HG02759 (cell line): Measurements from ENCODE around the gene ZNF860.

Experiments used
- ATAC-seq: cut with Tn5 transposase; IDR thresholded peaks from one replicate; pipeline ENCODE4 v1.9.1; 2021; ENCODE audit warnings: mild to moderate bottlenecking, moderate library complexity; ENCODE audit not compliant: unreplicated experiment

Gene ZNF860

DNA sequence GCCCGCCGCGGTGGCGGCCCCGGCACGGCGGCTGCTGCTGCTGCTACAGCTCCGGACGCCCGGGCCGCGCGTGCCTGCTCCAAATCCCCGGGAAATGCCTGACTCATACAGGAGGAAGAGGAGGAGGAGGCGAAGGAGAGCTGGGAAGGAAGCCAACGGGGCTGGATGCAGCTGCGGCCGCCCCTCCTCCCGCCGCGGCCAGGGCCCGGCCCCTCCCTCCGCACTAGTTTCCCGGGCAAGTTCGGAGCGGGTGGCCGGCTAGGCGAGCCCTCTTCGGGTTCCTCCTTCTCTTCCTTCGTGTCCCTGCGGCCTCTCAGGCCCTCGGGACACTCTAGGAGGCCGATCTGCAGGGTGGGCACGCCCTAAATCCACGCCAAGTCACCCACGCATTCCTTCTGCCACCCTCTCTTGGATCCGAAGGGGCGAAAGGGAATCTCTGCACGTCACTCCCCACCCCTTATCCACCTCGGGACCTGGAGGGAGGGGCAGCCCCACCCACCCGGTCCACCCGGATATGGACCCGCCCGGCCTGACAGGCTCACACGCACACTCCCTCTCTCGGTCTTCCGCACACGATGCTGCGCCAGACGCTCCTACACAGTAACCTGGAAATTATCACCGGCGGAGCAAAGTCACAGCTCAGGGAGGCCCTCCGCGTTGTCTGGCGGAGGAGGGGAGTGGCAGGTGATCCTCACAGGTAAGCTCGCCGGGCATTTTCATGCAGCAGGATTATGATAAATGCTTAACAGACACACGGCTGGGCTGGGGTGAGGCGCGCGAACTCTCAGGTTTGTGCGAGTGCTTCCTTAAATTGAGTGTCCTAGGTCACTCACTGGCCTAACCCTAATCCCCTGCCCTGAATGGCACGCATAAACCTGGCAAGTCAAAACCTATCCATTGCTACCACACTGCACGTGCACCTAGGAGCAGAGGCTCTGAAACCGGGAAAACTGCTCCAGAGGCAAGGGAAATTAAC is at the start of gene ZNF860, which contains the start of gene OSBPL10:
Gene ZNF860 (plus strand): TSS at position 545 of the 976 bp plus-strand sequence. CDS start 7,330 bp downstream, outside the sequence.
Gene OSBPL10 (minus strand): TSS at position 57 of the 976 bp plus-strand sequence. CDS start 83 bp downstream, outside the sequence.
- peak; percentile 29 for ATAC-seq

DNA sequence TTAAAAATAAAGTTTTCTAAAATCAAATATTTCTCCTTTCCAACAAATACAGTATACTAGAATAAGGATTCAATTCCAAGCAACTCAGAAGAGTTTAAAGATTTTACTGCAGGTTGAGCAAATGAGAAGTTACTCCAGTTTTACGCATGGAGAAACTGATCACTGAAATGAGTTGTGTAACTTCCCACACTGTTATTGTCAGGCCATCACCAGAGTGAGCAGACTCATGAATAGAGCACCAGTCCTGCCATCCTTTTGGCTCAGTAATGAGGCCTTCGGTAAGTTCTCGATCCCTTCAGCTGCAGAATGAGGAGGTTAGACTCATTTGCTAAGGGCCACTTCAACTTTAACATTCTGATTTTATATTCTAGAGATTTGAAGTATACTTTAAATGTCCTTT is 48.6 kb upstream of the ZNF860 start:
- no peak for ATAC-seq

GRCh38 chr3:31934018-31934417 is 47.5 kb upstream of the ZNF860 start:
- ATAC-seq: no peak

GRCh38 chr3:31934866-31935265 is 46.7 kb upstream of the ZNF860 start:
- ATAC-seq: no peak

- ATAC-seq: no peak
Measured at GRCh38 chr3:31936420-31937060, 45.0 kb upstream of the ZNF860 start.

DNA sequence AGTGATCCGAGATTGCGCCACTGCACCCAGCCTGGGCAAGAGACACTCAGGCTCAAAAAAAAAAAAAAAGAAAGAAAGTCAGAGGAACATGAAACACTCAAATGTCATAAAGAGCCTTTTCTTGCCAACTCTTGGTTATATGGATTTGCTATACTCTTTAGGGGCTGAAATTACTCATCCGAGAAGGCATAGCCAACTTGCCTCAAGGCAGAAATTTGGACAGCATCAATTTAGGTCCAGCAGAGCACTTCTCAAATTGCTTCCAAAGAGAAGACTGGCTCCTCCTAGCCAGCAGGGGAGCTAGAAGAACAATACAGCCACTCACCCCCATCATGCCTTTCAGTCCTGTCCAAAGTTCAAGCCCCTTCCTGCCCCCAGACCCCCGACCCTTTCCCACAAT is 44.3 kb upstream of the ZNF860 start:
- ATAC-seq: no peak

- no peak for ATAC-seq
Measured at GRCh38 chr3:31942446-31942845, 39.1 kb upstream of the ZNF860 start.

GRCh38 chr3:31943041-31943440 is 38.5 kb upstream of the ZNF860 start:
- ATAC-seq: no peak

GRCh38 chr3:31945738-31946052 is 35.9 kb upstream of the ZNF860 start:
- ATAC-seq: peak; percentile 5

- no peak for ATAC-seq
Measured at GRCh38 chr3:31946484-31947081, 35.0 kb upstream of the ZNF860 start.

DNA sequence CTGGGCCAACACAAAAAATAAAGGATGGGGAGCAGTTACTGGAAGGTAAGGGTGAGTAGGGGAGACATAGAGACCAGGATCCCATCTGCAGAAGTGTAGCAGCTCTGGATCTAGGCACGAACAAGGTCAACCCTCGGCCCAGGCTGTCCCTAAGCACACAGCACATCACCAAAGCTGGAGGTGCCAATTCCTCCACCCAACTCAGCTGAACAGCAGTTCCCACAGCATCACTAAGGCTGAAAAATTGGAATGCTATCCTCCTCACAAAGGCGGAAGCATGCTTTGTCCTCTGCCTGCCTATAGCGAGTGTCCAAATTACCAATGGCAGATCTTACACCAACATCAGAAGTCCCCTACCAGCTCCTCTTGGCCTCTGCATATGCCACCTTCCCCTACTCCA is 34.4 kb upstream of the ZNF860 start:
- ATAC-seq: no peak

- no peak for ATAC-seq
Measured at GRCh38 chr3:31947671-31948091, 33.9 kb upstream of the ZNF860 start.

DNA sequence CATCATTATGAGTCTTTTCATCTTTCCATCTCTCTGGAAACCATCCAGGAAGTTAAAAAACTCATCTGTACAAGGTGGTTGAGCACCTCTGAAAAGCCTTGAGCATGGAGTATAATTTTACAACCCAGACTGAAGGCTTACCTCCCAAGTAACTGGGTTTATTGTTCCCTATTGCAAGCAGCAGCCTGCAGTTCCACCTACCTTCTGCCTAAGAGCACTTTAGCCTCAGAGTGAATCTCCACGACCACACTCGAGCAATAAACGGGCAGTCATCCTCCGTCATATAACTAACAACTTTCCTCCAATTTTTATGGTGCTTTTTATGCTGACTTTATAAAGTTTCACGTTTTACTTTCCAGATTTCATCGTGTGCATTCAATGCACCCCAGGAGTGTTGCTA is 33.3 kb upstream of the ZNF860 start:
- ATAC-seq: no peak

GRCh38 chr3:31952205-31952604 is 29.3 kb upstream of the ZNF860 start:
- peak; percentile 87 for ATAC-seq

GRCh38 chr3:31953091-31953490 is 28.5 kb upstream of the ZNF860 start:
- no peak for ATAC-seq

DNA sequence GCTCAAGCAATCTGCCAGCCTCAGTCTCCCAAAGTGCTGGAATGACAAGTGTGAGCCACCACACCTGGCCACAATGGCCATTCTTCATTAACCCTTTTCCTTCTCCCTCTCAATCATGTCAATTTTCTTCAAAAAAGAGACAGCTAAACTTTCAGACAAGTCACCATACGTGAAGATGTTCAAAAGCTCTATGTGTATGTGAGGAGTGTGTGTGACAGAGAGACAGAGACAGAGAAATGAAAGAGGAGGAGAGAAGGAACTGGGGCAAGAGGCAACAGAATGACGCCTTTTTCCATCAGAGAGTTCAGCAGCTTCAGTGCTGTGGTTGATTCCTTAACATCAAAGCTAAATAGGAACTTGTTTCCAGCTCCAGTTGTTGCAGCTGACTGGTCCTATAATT is 27.9 kb upstream of the ZNF860 start:
- no peak for ATAC-seq

- no peak for ATAC-seq
Measured at GRCh38 chr3:31955581-31955980, 26.0 kb upstream of the ZNF860 start.

DNA sequence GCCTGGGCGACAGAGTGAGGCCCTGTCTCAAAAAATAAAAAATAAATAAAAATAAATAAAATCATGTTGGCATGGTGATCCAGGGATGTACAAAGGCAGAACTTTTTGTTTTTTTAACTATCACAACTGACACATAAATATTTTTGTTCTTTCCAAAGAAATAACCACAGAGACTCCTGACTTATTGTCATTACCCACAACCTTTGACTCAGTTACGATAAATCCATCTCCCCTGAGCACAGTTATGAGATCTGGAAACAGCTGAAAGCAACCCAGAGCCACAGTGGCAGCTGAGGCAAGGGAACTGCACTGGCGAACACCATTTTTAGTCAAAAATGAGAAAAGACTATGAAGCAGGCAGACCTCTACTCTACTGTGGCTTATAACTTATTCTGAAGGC is 24.4 kb upstream of the ZNF860 start:
- ATAC-seq: no peak

DNA sequence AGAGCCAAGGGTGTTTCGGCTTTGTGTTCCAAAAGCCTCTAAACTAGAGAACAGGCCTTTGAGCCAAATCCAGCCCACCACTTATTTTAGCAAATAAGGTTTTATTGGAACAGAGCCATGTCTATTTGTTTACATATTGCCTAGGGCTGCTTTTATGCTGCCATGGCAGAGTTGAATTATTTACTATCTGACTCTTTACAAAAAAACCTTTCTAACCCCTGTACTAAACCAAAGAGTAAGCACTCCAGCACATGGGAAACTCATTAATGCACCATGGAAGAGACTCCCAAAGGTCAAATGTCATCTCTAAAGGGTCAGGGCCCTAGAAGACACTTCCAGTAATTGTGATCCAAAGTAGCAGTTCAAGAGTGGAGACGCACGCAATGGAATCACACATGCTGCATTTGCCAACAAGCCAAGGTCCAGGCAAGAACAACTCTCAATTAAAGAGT is 22.8 kb upstream of the ZNF860 start:
- no peak for ATAC-seq

GRCh38 chr3:31959251-31959650 is 22.3 kb upstream of the ZNF860 start:
- ATAC-seq: no peak

DNA sequence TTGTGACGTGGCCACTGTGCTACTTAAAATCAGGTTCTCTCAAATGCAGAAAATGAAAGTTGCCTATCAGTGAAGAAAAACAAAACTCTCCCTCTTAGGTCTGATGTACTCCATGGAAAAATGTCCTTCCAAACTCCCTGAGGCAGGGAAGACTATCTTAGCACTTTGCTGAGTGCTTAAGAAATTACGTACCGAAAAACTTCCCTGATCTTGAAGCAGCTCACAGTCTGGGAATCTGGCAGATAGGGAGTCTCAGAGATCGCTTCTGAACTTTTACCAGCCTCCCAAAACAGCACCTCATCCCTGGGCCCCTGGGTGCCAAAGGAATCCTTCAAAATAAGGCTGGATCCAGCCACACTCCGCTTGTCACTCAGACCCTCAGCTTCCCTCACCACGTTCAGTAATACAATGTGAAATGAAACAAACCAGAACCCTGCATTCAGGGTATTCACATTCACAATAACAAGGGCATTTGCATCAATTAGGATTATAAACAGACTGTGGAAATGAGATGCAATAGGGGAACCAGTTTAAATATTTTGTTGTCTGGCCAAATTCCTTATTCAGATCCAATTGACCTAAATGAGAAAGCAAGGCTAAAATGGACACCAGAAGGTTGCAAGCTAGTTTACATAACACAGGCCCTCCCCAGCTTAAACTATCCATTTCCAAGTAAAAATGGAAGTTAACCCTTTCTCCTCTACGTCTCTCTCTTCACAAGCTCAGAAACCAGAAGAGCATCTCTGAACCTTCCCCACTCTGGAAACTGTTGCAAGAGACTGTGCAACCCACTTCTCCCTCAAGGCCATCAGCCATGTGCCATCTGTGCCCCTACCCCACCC is 21.4 kb upstream of the ZNF860 start:
- ATAC-seq: peak; percentile 42
